ENCODE measurements around the gene STH.

DNA sequence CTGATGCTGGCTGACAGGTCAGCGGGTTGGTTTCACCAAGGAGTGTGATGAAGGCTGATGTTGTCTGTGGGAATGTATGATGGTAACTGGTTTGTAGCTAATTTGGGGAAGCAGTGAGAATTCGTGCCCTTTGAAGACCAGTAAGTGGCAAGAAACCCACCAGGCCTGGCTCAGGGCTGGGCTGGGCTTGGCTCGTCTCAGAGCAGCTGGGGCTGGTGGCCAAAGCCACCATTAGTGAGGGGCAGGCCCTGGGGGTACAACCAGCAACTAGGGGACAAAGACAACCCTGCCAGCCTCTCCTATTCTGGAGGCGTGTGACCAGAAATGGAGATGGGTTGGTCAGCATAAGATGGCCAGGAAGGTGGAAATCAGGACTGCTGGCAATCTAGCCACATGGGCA lies 13.0 kb upstream of the STH start:
- TF ChIP-seq POLR2A (IDR thresholded peaks at IDR 0.05) (no peak), CTCF (IDR thresholded peaks at IDR 0.05) (no peak)

All from body of pancreas (tissue), 4 donors.